Activated naive CD4-positive, alpha-beta T cell treated with anti-CD3 and anti-CD28 coated beads, Interleukin-2, amount 50 U/mL, for 72 hours (primary cell): ENCODE measurements around the gene DDX6. TPM values are rescaled to one million over a fixed set of nuclear protein-coding genes. Genes with fewer than 3 reads are reported as not detected.
A peak's percentile ranks its signal among the peaks of the same experiment; 100 is the strongest.
"Not testable (repeated sequence)": the region's sequence is repeated elsewhere in the genome, so short reads cannot be mapped to it uniquely, and the experiment has no call there.

Experiments
- ATAC-seq, 2 donors: fragments of 150-1000 bp; cut with Tn5 transposase; 2 replicates each; pipeline ENCODE4 v1.10.0; 2021; ENCODE audit warnings: mild to moderate bottlenecking in 2 of 2, moderate library complexity in 2 of 2
- DNase-seq, 2 donors: peaks; one replicate each; pipeline ENCODE4 v3.0.0; 2021 to 2022; ENCODE audit warnings: low spot score in 2 of 2
- H3K27ac Mint-ChIP-seq, 2 donors: one replicate each; pipeline ENCODE4 v1.8.0; 2022; ENCODE audit warnings: mild to moderate bottlenecking in 2 of 2, mixed read lengths in 2 of 2
- H3K36me3 Mint-ChIP-seq, 2 donors: one replicate each; pipeline ENCODE4 v1.8.0; 2022; ENCODE audit warnings: mixed read lengths in 2 of 2
- H3K9me3 Mint-ChIP-seq, 2 donors: one replicate each; pipeline ENCODE4 v1.8.0; 2022; ENCODE audit warnings: mixed read lengths in 2 of 2
- total RNA-seq, 2 donors: library from RNA; stranded (reverse); gene quantifications; one replicate each; pipeline ENCODE4 v1.2.3, GENCODE V29; 2022

DDX6 gene
- total RNA-seq, 2 donors from 2014 or later = 180 to 239 TPM

DNA sequence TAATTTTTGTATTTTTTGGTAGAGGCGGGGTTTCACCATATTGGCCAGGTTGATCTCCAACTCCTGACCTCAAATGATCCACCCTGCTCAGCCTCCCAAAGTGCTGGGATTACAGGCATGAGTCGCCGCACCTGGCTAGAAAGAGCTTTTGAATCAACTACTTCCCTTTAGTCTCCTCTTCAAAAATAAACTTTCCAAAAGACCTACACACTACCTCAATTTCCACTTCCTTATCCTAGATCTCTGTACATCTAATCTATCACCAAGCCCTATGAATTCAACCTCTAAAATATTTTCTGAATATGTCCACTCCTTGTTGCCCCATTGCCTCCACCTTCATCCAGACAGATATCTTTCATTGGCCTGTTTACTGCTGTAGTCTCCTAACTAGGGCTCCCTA is 13.1 kb upstream of the DDX6 start:
- Mint-ChIP-seq H3K27ac (peak overlapping the region in 1 of 2 donors; percentile 16), H3K36me3 (no peaks in the 10 kb centered on the region), H3K9me3 (no peaks in the 10 kb centered on the region)
- ATAC-seq = no peak
- DNase-seq = no peak

DNA sequence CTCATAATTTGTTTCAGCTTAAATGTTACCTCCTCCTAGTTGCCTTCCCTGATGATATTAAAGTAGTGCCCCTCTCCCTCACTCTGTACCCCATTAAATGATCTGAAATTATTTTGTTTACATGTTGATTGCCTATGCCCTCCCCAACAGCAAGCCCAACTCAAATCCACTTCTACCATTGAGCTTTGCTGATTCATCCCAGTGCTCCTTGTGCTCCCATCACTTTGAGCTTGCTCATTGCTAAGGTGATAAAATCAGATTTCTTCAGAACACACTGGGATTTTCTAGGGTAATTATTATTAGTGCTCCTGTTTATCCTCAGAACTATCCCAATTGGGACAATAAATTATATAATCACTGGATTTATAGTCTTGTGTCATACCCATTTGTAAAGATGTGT is 8.4 kb upstream of the DDX6 start:
- ATAC-seq (no peak), DNase-seq (no peak)
- Mint-ChIP-seq H3K36me3 (no peaks in the 10 kb centered on the region), H3K27ac (no peak overlapping the region), H3K9me3 (no peaks in the 10 kb centered on the region)

- no peaks in the 10 kb centered on the region for H3K9me3 Mint-ChIP-seq
- ATAC-seq = no peak
- no peak for DNase-seq
Measured at GRCh38 chr11:118797510-118797909, 6.5 kb upstream of the DDX6 start.

DNA sequence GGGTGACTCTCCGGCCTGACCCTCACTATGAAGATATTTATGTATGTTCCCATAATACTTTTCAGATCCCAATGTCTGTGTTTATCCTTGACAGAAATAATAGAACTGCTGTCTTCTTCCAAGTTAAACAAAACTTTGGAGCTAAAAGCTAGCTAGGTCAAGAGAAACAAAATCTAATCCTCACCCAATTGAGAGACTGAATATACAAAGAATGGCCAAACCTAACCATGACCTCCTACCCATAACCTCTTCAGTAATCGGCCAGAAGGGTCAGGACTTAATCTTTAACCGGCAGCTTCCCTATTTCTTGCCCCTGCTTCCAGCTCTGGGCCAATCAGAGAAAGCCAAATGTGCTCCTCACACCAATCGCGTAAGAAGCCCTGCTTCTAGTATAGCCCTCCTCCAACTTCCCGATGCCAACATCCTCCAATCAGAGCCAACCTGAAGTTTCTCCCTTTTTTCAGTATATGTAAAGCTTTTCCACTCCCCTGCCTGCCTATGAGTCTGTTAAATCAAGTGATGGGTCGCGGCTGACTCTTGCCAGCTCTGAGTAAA is 1.7 kb upstream of the DDX6 start:
- Mint-ChIP-seq H3K27ac (peak overlapping the region; percentile 98 to 100), H3K36me3 (peaks cover 25 to 33% of the 10 kb centered on the region in 2 donors), H3K9me3 (no peaks in the 10 kb centered on the region)
- peak; percentile 70 to 82 for DNase-seq
- ATAC-seq = peak; percentile 74 to 81

More at GRCh38 chr11:118797510-118797909, 6.5 kb upstream of the DDX6 start:
- no peak overlapping the region for H3K27ac Mint-ChIP-seq
- peaks cover 0 to 2% of the 10 kb centered on the region in 2 donors for H3K36me3 Mint-ChIP-seq

DNA sequence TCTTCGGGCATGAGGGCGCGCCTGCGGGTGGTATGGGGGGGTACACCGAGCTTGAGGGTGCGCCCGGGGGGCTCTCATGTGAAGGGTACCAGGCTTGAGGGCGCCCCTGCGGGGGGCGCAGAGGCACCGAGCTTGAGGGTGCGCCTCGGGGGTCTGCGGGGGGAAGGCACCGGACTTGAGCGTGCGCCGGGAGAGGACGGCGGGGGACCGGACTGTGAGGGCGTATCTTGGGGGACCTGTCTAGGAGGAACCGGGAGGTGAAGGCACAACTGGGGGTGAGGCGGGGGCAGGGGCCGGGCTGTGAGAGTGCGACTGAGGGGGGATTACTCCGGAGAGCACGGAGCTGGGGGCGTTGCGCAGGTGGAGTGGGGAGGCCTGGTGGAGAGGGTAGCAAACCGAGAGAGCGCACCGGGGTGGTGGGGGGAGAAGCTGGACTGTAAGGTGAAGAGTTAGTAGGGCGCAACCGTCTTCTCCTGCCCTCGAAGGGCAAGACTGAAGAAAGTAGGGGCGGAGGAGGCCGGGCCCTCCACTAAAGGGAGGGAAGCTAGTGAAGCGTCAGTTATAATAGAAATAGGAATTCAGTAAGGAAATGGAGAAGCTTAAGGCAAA is 1.1 kb upstream of the DDX6 start:
- peak; percentile 5 to 16 for ATAC-seq
- DNase-seq = peak; percentile 38 to 58
- H3K36me3 Mint-ChIP-seq = peaks cover 30 to 33% of the 10 kb centered on the region in 2 donors
- no peaks in the 10 kb centered on the region for H3K9me3 Mint-ChIP-seq
- H3K27ac Mint-ChIP-seq = peak overlapping the region; percentile 98 to 100

- DNase-seq (peak; percentile 58 to 78), ATAC-seq (peak; percentile 15 to 42)
- Mint-ChIP-seq H3K27ac (peak overlapping the region; percentile 97 to 100), H3K9me3 (no peaks in the 10 kb centered on the region), H3K36me3 (peaks cover 33 to 37% of the 10 kb centered on the region in 2 donors)
Measured at GRCh38 chr11:118790357-118791110, 430 bp downstream of the DDX6 start.

DNA sequence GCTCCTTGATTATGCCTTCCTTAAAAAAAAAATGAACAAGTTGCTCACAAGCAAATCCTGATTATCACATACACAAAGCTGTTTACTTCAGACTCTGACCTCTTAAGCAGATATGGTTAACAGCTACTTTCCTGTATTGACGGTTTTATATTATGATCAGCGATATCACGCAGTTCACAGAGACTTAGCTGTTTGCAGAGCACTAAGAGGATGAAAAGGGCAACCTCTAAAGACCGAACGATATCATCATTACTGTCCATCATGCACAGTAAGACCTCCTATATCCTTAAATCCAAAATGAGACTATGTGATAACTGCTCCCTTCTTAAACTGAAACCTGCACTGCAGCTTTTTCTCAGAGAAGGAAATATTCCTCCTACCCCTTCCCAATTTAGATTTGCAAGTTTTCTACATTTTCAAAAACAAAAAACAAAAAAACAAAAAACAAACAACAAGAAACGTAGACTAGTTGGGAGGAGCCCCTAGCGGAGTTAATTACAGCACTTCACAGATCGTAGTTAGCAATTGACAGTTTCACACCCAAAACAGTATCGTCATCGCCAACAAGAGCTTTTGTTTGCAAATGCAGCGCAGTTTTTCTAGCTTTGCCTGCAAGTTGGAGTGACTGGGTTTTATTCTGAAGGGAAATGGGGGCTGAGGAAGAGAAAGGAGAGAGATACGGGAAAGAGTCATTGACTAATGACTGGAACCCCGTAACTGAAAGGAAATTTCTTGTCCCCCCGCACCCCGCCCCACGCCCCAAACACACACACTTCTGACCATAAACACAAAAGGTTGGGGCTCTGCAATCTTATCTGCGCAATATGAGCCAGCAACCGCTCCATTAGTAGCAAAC is 1.2 kb downstream of the DDX6 start:
- DNase-seq (peak in 1 of 2 donors; percentile 42), ATAC-seq (peak; percentile 5 to 8)
- H3K27ac Mint-ChIP-seq = peak overlapping the region; percentile 95 to 100
- H3K9me3 Mint-ChIP-seq = no peaks in the 10 kb centered on the region
- peaks cover 33 to 37% of the 10 kb centered on the region in 2 donors for H3K36me3 Mint-ChIP-seq

DNA sequence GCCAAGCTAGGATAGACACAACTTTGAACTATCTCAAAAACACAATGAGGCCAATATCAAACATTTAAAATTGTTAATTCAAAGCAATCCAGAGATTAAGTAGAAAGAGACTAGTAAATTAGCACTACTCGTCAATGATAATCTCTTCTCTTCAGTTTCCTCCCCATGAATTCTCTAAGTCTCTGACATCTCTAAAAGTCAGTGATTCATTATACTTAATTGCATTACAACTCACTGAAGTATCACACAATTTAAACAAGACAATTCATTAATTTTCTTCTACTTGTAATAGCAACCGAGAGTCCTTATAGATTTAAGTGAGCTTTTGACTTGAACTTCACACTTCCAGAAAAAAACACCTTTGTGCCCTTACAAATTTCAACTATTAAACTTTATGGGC is 4.3 kb downstream of the DDX6 start:
- H3K27ac Mint-ChIP-seq = peak overlapping the region; percentile 79 to 95

GRCh38 chr11:118785362-118785761 is 5.6 kb downstream of the DDX6 start:
- Mint-ChIP-seq H3K27ac (no peak overlapping the region), H3K36me3 (peaks cover 20 to 41% of the 10 kb centered on the region in 2 donors), H3K9me3 (no peaks in the 10 kb centered on the region)
- DNase-seq (no peak), ATAC-seq (peak; percentile 7 to 23)

More for the DNA sequence above, 4.3 kb downstream of the DDX6 start:
- Mint-ChIP-seq H3K9me3 (no peaks in the 10 kb centered on the region), H3K36me3 (peaks cover 31 to 45% of the 10 kb centered on the region in 2 donors)
- DNase-seq (no peak), ATAC-seq (no peak)

DNA sequence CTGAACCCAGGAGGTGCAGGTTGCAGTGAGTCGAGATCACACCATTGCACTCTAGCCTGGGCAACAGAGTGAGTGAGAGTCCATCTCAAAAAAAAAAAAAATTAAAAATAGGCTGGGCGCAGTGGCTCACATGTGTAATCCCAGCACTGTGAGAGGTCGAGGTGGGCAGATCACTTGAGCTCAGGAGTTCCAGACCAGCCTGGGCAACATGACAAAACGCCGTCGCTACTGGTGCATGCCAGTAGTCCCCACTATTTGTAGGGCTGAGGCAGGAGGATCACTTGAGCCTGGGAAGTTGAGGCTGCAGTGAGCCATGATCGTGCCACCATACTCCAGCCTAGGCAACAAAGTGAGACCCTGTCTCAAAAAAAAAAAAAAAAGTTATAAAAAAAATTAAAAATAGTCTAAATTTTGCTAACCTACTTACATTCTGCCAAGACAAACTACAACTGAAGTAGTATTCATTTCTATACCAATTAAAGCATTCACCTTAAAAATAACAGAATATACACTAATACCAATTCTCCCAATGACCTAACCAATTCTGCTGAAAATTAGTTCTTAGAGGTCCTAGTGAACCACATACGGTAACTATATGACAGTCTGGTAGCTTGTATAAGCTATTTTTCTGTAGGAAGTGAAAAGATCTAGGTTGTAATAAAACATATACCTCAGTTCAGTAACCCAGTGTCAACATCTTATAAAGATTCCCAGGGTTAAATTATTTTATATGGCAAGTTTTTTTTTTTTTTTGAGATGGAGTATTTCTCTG is 7.1 kb downstream of the DDX6 start:
- Mint-ChIP-seq H3K36me3 (peaks cover 6 to 26% of the 10 kb centered on the region in 2 donors), H3K27ac (peak overlapping the region in 1 of 2 donors; percentile 68), H3K9me3 (no peaks in the 10 kb centered on the region)
- ATAC-seq = no peak
- no peak for DNase-seq

DNA sequence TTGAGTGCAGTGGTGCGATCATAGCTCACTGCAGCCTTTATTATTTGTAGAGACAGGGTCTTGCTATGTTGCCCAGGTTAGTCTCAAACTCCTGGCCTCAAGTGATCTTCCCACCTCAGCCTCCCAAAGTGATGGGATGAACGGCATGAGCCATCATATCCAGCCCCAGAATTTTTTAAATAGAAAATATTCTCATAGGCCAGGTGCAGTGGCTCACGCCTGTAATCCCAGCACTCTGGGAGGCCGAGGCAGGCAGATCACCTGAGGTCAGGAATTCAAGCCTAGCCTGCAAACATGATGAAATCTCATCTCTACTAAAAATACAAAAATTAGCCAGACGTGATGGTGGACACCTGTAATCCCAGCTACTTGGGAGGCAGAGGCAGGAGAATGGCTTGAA is 7.6 kb downstream of the DDX6 start:
- H3K36me3 Mint-ChIP-seq = peaks cover 9 to 30% of the 10 kb centered on the region in 2 donors
- not testable (repeated sequence) for ATAC-seq, H3K9me3 Mint-ChIP-seq

GRCh38 chr11:118778898-118779297 is 12.1 kb downstream of the DDX6 start:
- H3K27ac Mint-ChIP-seq = no peak overlapping the region
- no peaks in the 10 kb centered on the region for H3K9me3 Mint-ChIP-seq
- ATAC-seq = no peak
- no peak for DNase-seq
- H3K36me3 Mint-ChIP-seq = peaks cover 25 to 39% of the 10 kb centered on the region in 2 donors

More for the DNA sequence above, 7.6 kb downstream of the DDX6 start:
- peak overlapping the region in 1 of 2 donors; percentile 60 for H3K27ac Mint-ChIP-seq
- not testable (repeated sequence) for DNase-seq

DNA sequence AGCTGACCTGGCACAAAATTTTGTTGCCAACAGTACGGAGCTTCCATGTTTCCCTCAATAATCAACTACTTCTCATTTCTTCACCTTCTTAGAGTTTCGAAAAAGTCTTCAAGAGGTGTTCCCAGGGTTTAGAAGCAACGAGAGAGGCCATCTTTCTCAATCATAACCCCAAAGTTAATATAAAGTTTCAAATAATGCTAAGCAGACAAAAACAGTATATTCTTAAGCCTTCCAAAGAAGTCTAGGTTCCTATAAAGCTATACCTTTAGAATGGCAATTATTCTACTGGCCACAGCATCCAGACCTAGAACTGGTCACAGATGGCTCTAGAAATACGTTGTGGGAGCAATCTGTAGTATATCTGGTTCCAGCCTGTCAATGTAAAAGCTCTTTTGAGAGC is 16.9 kb downstream of the DDX6 start:
- peak overlapping the region in 1 of 2 donors; percentile 29 for H3K27ac Mint-ChIP-seq
- DNase-seq (no peak), ATAC-seq (no peak)
- H3K36me3 Mint-ChIP-seq = peaks cover 19 to 40% of the 10 kb centered on the region in 2 donors
- H3K9me3 Mint-ChIP-seq = no peaks in the 10 kb centered on the region

GRCh38 chr11:118771547-118772288 is 19.2 kb downstream of the DDX6 start:
- no peaks in the 10 kb centered on the region for H3K9me3 Mint-ChIP-seq
- DNase-seq (no peak), ATAC-seq (no peak)
- H3K36me3 Mint-ChIP-seq = peaks cover 12 to 43% of the 10 kb centered on the region in 2 donors
- H3K27ac Mint-ChIP-seq = peak overlapping the region; percentile 39 to 56

- Mint-ChIP-seq H3K36me3 (peaks cover 7 to 42% of the 10 kb centered on the region in 2 donors), H3K9me3 (no peaks in the 10 kb centered on the region), H3K27ac (peak overlapping the region in 1 of 2 donors; percentile 58)
- ATAC-seq (no peak), DNase-seq (no peak)
Measured at GRCh38 chr11:118768690-118769089, 22.3 kb downstream of the DDX6 start.
